ENCODE results near the gene CREB3L4. TPM values are rescaled to one million over a fixed set of nuclear protein-coding genes. Genes with fewer than 3 reads are reported as not detected.

Gene CREB3L4
- 17.0 and 17.4 TPM in 2 replicates for total RNA-seq (2014; rRNA removed; shearing (Covaris generic))
- 28.2 and 32.0 TPM in 2 replicates for total RNA-seq (2022)
- percentile 54 among the genes with signal in this experiment for Bru-seq, nascent RNA
- BruChase-seq, experiment 1, labeled RNA remaining after a 6-hour chase: percentile 52 among the genes with signal in this experiment
- BruChase-seq, experiment 2, labeled RNA remaining after a 2-hour chase: percentile 56 among the genes with signal in this experiment
- long read RNA-seq, transcript CREB3L4-201 (10 exons, 1,750 nt): minor isoform, 5 of 43 reads
- long read RNA-seq, transcript CREB3L4-205 (10 exons, 1,752 nt): major isoform, 6 of 43 reads
- long read RNA-seq, partial matches to known transcripts: 13 of 43 reads
- long read RNA-seq, other reads (novel, unspliced or antisense): 19 of 43 reads

DNA sequence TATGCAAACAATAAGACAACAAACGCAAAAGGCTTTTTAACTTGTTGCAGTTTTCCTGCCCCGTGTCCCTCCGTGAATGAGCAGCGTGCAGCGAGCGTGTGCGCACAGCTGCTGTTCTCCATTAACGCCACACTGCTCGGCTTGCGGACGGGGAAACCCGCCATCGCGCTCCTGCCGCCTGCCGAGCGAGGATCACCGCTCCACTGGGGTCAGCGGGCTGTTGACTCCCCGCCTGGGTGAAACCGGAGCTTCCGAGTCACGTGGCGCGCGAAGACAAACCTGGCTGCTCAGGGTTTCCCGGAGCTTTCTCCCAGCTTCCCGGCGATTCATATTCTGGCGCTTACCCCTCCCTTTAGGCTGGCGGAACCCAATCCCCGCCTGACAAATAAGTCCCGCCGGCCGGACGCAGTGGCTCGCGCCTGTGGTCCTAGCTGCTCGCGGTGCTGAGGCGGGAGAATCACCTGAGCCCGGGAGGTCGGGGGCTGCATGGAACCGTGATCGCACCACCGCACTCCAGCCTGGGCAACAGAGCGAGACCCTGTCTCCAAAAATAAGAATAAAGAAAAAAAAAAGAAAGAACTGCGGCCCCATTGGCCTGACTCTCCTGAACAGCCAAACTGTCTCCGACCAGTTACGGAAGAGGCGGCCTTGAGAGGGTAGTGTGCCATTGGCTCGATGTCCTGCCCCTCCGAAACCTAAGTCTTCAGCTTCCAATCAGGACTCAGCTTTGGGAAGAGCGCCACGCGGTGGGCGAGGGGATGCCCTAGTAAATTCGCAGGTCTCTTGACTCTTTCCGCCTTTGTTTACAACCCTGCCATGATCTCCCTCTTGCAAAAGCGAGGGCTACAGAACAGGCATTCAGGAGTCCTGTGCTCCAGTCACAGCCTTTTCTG, at the start of gene CREB3L4:
TSS of gene CREB3L4 (plus strand) at position 796 of the 893 bp plus-strand sequence. CDS start 624 bp downstream, outside the sequence.
- no peaks in the 10 kb centered on the region for H3K9me3 ChIP-seq (ENCODE audit: low read length)
- BruUV-seq (replicated peaks): TSS peak; percentile 87
- peaks cover 43% of the 10 kb centered on the region for H3K79me2 ChIP-seq (ENCODE audit: insufficient read depth, low read depth, low read length)
- no peaks in the 10 kb centered on the region for H3K9me2 ChIP-seq (ENCODE audit: insufficient read depth, low read length)
- H2AFZ ChIP-seq (ENCODE audit: low read length): peak within 1 kb of the TSS; percentile 77; the same call in 1 of the 2 replicates
- H3K4me3 ChIP-seq (ENCODE audit: low read depth, low read length, poor library complexity, severe bottlenecking): peak within 1 kb of the TSS; percentile 78
- intact Hi-C loops (cut with micrococcal nuclease; ENCODE audit: unreplicated experiment): loop anchor here (1.0 kb wide), 2 partner anchors 10 to 44 kb away; partner anchors contain the start of gene JTB
- peak within 1 kb of the TSS; percentile 100 for H3K4me2 ChIP-seq (ENCODE audit: low read length)
- H3K36me3 ChIP-seq (ENCODE audit: insufficient read depth, low read length): peaks cover 11% of the 10 kb centered on the region; the same call in 1 of the 2 replicates
- TF ChIP-seq, protein P1, sequence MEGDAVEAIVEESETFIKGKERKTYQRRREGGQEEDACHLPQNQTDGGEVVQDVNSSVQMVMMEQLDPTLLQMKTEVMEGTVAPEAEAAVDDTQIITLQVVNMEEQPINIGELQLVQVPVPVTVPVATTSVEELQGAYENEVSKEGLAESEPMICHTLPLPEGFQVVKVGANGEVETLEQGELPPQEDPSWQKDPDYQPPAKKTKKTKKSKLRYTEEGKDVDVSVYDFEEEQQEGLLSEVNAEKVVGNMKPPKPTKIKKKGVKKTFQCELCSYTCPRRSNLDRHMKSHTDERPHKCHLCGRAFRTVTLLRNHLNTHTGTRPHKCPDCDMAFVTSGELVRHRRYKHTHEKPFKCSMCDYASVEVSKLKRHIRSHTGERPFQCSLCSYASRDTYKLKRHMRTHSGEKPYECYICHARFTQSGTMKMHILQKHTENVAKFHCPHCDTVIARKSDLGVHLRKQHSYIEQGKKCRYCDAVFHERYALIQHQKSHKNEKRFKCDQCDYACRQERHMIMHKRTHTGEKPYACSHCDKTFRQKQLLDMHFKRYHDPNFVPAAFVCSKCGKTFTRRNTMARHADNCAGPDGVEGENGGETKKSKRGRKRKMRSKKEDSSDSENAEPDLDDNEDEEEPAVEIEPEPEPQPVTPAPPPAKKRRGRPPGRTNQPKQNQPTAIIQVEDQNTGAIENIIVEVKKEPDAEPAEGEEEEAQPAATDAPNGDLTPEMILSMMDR (conservative IDR thresholded peaks at IDR 0.05; ENCODE audit: low read length): peak; percentile 67
- no peak for TF ChIP-seq EZH2phosphoT487 (IDR thresholded peaks at IDR 0.05; ENCODE audit: borderline replicate concordance, low read depth, low read length)
- DNase-seq (ENCODE audit: low spot score): peak; percentile 98
- peaks cover 40% of the 10 kb centered on the region for H3K4me1 ChIP-seq (ENCODE audit: insufficient read depth, low read length, poor library complexity, severe bottlenecking)
- ChIA-PET POLR2A (interaction anchor here (0.6 to 4.7 kb wide), 10 partner anchors 9 to 972 kb away, joined by 3 to 54 read pairs (median 8); partner anchors contain the start of genes DENND4B, GATAD2B, JTB and RPS27), CTCF (ENCODE audit: unreplicated experiment) (interaction anchor here (2.0 kb wide), 1 partner anchor 21 kb away, joined by 6 read pairs; the partner anchor contains the start of gene DENND4B)
- H4K20me1 ChIP-seq (ENCODE audit: insufficient read depth, low read length): no peaks in the 10 kb centered on the region
- H3K27ac ChIP-seq (ENCODE audit: low read depth, low read length, poor library complexity, severe bottlenecking): peak within 1 kb of the TSS; percentile 89

DNA sequence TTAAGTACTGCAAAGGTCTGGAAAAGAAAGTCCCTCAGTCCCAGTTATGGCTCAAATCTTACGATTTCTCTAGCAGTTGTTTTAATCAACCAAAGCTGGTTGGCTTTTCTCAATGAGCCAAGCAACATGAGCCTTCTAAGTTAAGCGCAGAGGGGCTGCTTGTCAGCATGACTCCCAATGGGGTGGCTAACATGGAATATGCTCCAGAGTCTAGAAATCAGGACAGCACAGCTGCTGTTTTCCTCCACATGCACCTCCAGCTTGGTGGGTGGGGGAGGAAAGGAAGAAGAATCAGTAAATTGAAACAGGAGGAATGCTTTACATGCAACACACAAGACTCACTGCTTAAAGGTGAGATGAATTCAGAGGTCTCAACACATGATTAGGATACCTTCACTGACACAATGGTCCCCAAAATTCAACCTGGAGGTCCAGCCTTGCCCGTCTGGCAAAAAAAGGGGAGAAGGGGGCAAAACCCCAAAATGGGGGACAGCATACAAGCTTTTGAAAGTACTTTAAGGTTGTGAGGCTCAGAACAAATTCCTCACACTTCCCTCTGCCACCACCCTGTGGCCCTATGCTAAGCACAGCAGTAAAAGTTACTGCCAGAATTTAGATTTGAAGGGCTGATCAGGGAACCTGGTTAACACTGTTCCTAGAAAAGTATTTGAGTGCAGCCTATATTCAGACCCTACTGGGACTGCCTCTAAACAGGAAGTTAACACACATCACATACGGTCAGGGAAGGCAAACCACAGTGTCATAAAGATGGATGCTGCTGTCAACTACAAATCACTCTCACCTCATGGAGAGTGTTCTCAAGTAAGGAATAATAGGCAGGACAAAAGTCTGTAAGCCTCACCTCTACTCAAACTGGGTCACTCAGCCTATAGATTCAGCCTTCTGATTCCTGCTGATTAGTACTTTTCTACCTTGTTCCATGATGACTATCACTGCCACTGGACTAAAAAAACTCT, 47.5 kb upstream of the CREB3L4 start:
- Histone ChIP-seq H3K4me3 (ENCODE audit: low read depth, low read length, poor library complexity, severe bottlenecking) (peak overlapping the region; percentile 97), H3K9me2 (ENCODE audit: insufficient read depth, low read length) (no peaks in the 10 kb centered on the region), H3K4me2 (ENCODE audit: low read length) (peak overlapping the region; percentile 95), H4K20me1 (ENCODE audit: insufficient read depth, low read length) (peaks cover 25% of the 10 kb centered on the region; the same call in 1 of the 2 replicates), H3K9me3 (ENCODE audit: low read length) (no peaks in the 10 kb centered on the region), H3K4me1 (ENCODE audit: insufficient read depth, low read length, poor library complexity, severe bottlenecking) (peaks cover 28% of the 10 kb centered on the region), H2AFZ (ENCODE audit: low read length) (no peak overlapping the region), H3K36me3 (ENCODE audit: insufficient read depth, low read length) (peaks cover 47% of the 10 kb centered on the region), H3K79me2 (ENCODE audit: insufficient read depth, low read depth, low read length) (peaks cover 71% of the 10 kb centered on the region), H3K27ac (ENCODE audit: low read depth, low read length, poor library complexity, severe bottlenecking) (peak overlapping the region; percentile 90)
- peak; percentile 58 for DNase-seq (ENCODE audit: low spot score)
- TF ChIP-seq EZH2phosphoT487 (IDR thresholded peaks at IDR 0.05; ENCODE audit: borderline replicate concordance, low read depth, low read length): no peak
- TF ChIP-seq, protein P1 (conservative IDR thresholded peaks at IDR 0.05; ENCODE audit: low read length): peak; percentile 67
- BruUV-seq (replicated peaks): no TSS peak
- CTCF ChIA-PET (ENCODE audit: unreplicated experiment): no interaction called here
- POLR2A ChIA-PET: interaction anchor here (0.5 to 2.7 kb wide), 6 partner anchors 10 to 92 kb away, joined by 4 to 13 read pairs (median 6); partner anchors contain the start of genes CREB3L4 and SLC39A1
- intact Hi-C loops (cut with micrococcal nuclease; ENCODE audit: unreplicated experiment): loop anchor here (1.0 to 5.0 kb wide), 4 partner anchors 67 to 115 kb away; partner anchors contain the start of gene RAB13

Measured in OCI-LY7 (cell line).